Measurements from ENCODE around the gene MBNL1. TPM values are rescaled to one million over a fixed set of nuclear protein-coding genes. Genes with fewer than 3 reads are reported as not detected.
"Not testable (repeated sequence)": the region's sequence is repeated elsewhere in the genome, so short reads cannot be mapped to it uniquely, and the experiment has no call there.

The MBNL1 gene
- total RNA-seq, 4 donors from 2014 or later, result 258 to 478 (median 320) TPM

- no peaks in the 10 kb centered on the region for H3K9me3 ChIP-seq
- H3K36me3 ChIP-seq, result peaks cover 5% of the 10 kb centered on the region
- WGBS, result 45% methylated on average over 4 of the region's 4 CpGs
- no peak overlapping the region for H3K4me3 ChIP-seq
- H3K27me3 ChIP-seq, result no peaks in the 10 kb centered on the region
- peaks cover 31% of the 10 kb centered on the region for H3K4me1 ChIP-seq
- no peak for TF ChIP-seq CTCF (IDR thresholded peaks at IDR 0.05)
- no peak for TF ChIP-seq POLR2AphosphoS5 (IDR thresholded peaks at IDR 0.05)
- no peak for TF ChIP-seq POLR2A (IDR thresholded peaks at IDR 0.05)
- TF ChIP-seq EP300 (IDR thresholded peaks at IDR 0.05), result no peak
- DNase-seq (ENCODE audit: low spot score in 2 of 2), result no peak
- peak overlapping the region; percentile 45 for H3K27ac ChIP-seq
Measured at GRCh38 chr3:152365766-152366593, 97.3 kb downstream of the MBNL1 start.

GRCh38 chr3:152367192-152367591 lies 98.5 kb downstream of the MBNL1 start:
- not testable (repeated sequence) for DNase-seq (ENCODE audit: low spot score in 2 of 2); H3K4me3 ChIP-seq; H3K27ac ChIP-seq; H3K27me3 ChIP-seq; H3K36me3 ChIP-seq; H3K9me3 ChIP-seq
- WGBS, result 73% methylated on average over 2 of the region's 2 CpGs
- peaks cover 23% of the 10 kb centered on the region for H3K4me1 ChIP-seq

DNA sequence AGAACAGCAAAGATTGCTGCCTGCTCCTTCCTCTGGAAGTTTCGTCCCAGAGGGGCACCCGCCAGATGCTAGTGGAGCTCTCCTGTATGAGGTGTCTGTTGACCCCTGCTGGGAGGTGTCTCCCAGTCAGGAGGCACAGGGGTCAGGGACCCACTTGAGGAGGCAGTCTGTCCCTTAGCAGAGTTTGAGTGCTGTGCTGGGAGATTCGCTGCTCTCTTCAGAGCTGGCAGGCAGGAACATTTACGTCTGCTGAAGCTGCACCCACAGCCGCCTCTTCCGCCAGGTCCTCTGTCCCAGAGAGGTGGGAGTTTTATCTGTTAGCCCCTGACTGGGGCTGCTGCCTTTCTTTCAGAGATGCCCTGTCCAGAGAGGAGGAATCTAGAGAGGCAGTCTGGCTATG lies 103.9 kb downstream of the MBNL1 start:
- not testable (repeated sequence) for H3K27me3 ChIP-seq; H3K4me3 ChIP-seq; H3K9me3 ChIP-seq; DNase-seq (ENCODE audit: low spot score in 2 of 2); H3K36me3 ChIP-seq; H3K27ac ChIP-seq
- H3K4me1 ChIP-seq, result peaks cover 23% of the 10 kb centered on the region
- 98% methylated on average over 6 of the region's 6 CpGs for WGBS

GRCh38 chr3:152373379-152373778 lies 104.7 kb downstream of the MBNL1 start:
- H3K27me3 ChIP-seq, result no peaks in the 10 kb centered on the region
- no peak for DNase-seq (ENCODE audit: low spot score in 2 of 2)
- H3K4me3 ChIP-seq, result no peak overlapping the region
- peaks cover 5% of the 10 kb centered on the region for H3K36me3 ChIP-seq
- peaks cover 23% of the 10 kb centered on the region for H3K4me1 ChIP-seq
- no peak overlapping the region for H3K27ac ChIP-seq
- H3K9me3 ChIP-seq, result no peaks in the 10 kb centered on the region
- 90% methylated on average over 4 of the region's 4 CpGs for WGBS
- TF ChIP-seq POLR2AphosphoS5 (IDR thresholded peaks at IDR 0.05) (no peak), CTCF (IDR thresholded peaks at IDR 0.05) (no peak), EP300 (IDR thresholded peaks at IDR 0.05) (no peak), POLR2A (IDR thresholded peaks at IDR 0.05) (no peak)

DNA sequence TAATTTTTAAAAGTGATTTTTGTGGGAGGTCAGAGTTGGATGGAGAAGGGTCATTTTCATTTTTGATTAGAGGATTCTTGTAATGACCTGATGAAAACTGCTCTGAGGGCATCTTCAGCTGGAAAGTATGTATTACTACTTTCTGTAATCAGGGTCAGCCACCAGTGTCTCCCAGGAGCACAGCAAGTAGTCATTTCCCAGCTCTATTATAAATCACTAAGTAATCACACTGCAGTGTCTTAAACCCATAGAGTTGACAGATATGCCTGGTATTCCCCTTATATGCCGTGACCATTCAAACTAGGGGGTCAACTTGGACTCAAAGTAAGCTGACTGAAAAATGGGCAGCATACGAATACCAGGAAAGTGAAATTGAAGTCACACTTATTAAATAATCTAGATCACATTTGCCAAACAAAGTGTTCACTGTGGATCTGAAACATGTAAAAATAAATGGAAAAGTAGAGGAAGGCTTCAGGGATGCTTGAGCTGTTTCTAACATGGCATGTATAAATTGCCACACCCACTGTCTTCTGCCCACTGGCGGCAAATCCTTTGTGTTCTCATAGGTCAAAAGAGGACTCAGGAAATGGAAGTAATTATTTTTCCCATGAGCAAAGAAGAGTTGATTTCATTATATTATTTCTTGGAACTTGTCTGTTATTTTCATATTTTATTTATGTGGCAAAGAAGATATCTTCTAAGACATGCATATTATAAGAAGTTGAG lies 105.7 kb downstream of the MBNL1 start:
- Histone ChIP-seq H3K9me3 (no peaks in the 10 kb centered on the region), H3K27ac (peak overlapping the region; percentile 36), H3K36me3 (peaks cover 10% of the 10 kb centered on the region), H3K4me1 (peaks cover 21% of the 10 kb centered on the region), H3K27me3 (no peaks in the 10 kb centered on the region), H3K4me3 (no peak overlapping the region)
- no peak for TF ChIP-seq POLR2AphosphoS5 (IDR thresholded peaks at IDR 0.05)
- TF ChIP-seq CTCF (IDR thresholded peaks at IDR 0.05), result no peak
- no peak for TF ChIP-seq EP300 (IDR thresholded peaks at IDR 0.05)
- TF ChIP-seq POLR2A (IDR thresholded peaks at IDR 0.05), result no peak
- no peak for DNase-seq (ENCODE audit: low spot score in 2 of 2)
- WGBS, result 40% methylated on average over 3 of the region's 3 CpGs

- Histone ChIP-seq H3K4me1 (peaks cover 32% of the 10 kb centered on the region), H3K4me3 (no peak overlapping the region), H3K27ac (no peak overlapping the region), H3K27me3 (no peaks in the 10 kb centered on the region), H3K9me3 (no peaks in the 10 kb centered on the region), H3K36me3 (peaks cover 10% of the 10 kb centered on the region)
- DNase-seq (ENCODE audit: low spot score in 2 of 2), result no peak
- TF ChIP-seq CTCF (IDR thresholded peaks at IDR 0.05), result no peak
- no peak for TF ChIP-seq POLR2A (IDR thresholded peaks at IDR 0.05)
- TF ChIP-seq POLR2AphosphoS5 (IDR thresholded peaks at IDR 0.05), result no peak
- TF ChIP-seq EP300 (IDR thresholded peaks at IDR 0.05), result no peak
- 87% methylated on average over 3 of the region's 3 CpGs for WGBS
Measured at GRCh38 chr3:152375546-152375945, 106.8 kb downstream of the MBNL1 start.
